ENCODE measurements around the gene UGT1A3.

DNA sequence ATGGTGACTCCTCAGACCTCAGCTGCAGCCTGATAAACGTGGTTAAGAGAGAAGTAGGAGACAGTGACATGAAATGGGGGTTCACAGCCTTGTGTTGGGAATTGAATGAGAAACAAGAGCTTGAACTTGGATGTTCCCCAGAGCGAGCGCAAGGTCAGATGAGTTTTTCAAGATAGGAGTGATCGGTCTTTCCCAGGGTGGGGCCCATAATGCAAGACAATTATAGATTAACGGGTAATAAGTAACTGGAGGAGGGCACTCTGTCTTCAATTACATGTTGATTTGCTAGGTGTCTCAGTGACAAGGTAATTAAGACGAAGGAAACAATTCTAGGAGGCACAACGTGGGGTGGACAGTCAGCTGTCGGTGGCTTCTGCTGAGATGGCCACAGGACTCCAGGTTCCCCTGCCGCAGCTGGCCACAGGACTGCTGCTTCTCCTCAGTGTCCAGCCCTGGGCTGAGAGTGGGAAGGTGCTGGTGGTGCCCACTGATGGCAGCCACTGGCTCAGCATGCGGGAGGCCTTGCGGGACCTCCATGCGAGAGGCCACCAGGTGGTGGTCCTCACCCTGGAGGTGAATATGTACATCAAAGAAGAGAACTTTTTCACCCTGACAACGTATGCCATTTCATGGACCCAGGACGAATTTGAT, 16.1 kb upstream of the UGT1A3 start, which contains the start of gene UGT1A5:
- TF ChIP-seq CTCF (conservative IDR thresholded peaks at IDR 0.05; ENCODE audit: low read depth, low read length) (no peak), EZH2 (IDR thresholded peaks at IDR 0.05; ENCODE audit: borderline replicate concordance, low read depth, low read length, poor library complexity, severe bottlenecking) (no peak)

Measured in A673 (cell line).